WTC11 (cell line): Measurements from ENCODE around the gene TNS3.

ENCODE experiments used
- ATF1 ChIP-seq: sonication (generic); formaldehyde crosslinking; IDR thresholded peaks from 2 replicates; pipeline ENCODE4 v1.8.1; 2023; ENCODE audit warnings: mild to moderate bottlenecking, moderate library complexity, missing genetic modification reagents
- CREM ChIP-seq: sonication (generic); formaldehyde crosslinking; IDR thresholded peaks from 2 replicates; pipeline ENCODE4 v1.8.1; 2022; ENCODE audit warnings: mild to moderate bottlenecking, missing genetic modification reagents, moderate library complexity
- JUN ChIP-seq: sonication (generic); formaldehyde crosslinking; IDR thresholded peaks from 2 replicates; pipeline ENCODE4 v1.8.0; 2023; ENCODE audit warnings: mild to moderate bottlenecking, missing genetic modification reagents
- NFYB ChIP-seq: sonication (generic); formaldehyde crosslinking; conservative IDR thresholded peaks from 2 replicates; pipeline ENCODE4 v1.8.0; 2022; ENCODE audit warnings: low read depth, missing genetic modification reagents
- NR1H2 ChIP-seq: sonication (generic); formaldehyde crosslinking; IDR thresholded peaks from 2 replicates; pipeline ENCODE4 v1.9.0; 2021; ENCODE audit warnings: mild to moderate bottlenecking, moderate library complexity, missing genetic modification reagents
- TF ChIP-seq, protein P1 (sequence below): fragments of 200-600 bp; IDR thresholded peaks from 2 replicates; pipeline ENCODE4 v1.8.0; 2022; ENCODE audit warnings: antibody characterized with exemption
- TF ChIP-seq, protein P2 (sequence below): sonication (generic); formaldehyde crosslinking; IDR thresholded peaks from 2 replicates; pipeline ENCODE4 v1.8.0; 2023; ENCODE audit warnings: missing genetic modification reagents, mild to moderate bottlenecking, borderline replicate concordance
- TF ChIP-seq, protein P3 (sequence below): sonication (generic); formaldehyde crosslinking; IDR thresholded peaks from 2 replicates; pipeline ENCODE4 v1.8.0; 2023; ENCODE audit warnings: missing genetic modification reagents
- TF ChIP-seq, protein P4 (sequence below): sonication (generic); formaldehyde crosslinking; IDR thresholded peaks from 2 replicates; pipeline ENCODE4 v1.8.0; 2022; ENCODE audit warnings: mild to moderate bottlenecking, missing genetic modification reagents
- TF ChIP-seq, protein P5 (sequence below): sonication (generic); formaldehyde crosslinking; IDR thresholded peaks from 2 replicates; pipeline ENCODE4 v1.8.1; 2023; ENCODE audit warnings: mild to moderate bottlenecking, missing genetic modification reagents
- TF ChIP-seq, protein P6 (sequence below): sonication (generic); formaldehyde crosslinking; conservative IDR thresholded peaks from 2 replicates; pipeline ENCODE4 v1.8.1; 2023; ENCODE audit warnings: mild to moderate bottlenecking, low read depth, missing genetic modification reagents, moderate library complexity
- TF ChIP-seq, protein P7 (sequence below): sonication (generic); formaldehyde crosslinking; IDR thresholded peaks from 2 replicates; pipeline ENCODE4 v1.8.0; 2023; ENCODE audit warnings: mild to moderate bottlenecking, missing genetic modification reagents
- TF ChIP-seq, protein P8 (sequence below): sonication (generic); formaldehyde crosslinking; IDR thresholded peaks from 2 replicates; pipeline ENCODE4 v1.8.0; 2022; ENCODE audit warnings: missing genetic modification reagents

DNA sequence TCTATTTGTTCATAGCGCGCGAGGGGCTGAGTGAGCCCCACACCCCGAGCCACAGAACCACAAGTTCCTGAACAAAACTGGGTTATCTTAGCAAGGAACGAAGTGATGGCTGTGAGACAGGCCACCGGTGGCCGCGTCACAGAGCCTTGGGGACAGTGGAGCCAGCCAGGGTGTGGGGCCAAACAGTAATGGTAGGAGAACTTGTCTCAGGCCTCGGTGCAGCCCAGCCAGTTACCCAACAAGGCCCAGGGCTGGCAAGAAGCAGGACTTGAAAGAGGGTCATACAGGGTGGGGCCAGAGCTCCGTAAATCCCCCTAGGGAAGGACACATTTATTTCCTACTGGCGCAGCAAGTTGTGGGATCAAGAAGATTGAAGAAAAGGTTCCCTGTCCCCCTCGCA is 39.4 kb upstream of the TNS3 start:
- TF ChIP-seq, protein P1, sequence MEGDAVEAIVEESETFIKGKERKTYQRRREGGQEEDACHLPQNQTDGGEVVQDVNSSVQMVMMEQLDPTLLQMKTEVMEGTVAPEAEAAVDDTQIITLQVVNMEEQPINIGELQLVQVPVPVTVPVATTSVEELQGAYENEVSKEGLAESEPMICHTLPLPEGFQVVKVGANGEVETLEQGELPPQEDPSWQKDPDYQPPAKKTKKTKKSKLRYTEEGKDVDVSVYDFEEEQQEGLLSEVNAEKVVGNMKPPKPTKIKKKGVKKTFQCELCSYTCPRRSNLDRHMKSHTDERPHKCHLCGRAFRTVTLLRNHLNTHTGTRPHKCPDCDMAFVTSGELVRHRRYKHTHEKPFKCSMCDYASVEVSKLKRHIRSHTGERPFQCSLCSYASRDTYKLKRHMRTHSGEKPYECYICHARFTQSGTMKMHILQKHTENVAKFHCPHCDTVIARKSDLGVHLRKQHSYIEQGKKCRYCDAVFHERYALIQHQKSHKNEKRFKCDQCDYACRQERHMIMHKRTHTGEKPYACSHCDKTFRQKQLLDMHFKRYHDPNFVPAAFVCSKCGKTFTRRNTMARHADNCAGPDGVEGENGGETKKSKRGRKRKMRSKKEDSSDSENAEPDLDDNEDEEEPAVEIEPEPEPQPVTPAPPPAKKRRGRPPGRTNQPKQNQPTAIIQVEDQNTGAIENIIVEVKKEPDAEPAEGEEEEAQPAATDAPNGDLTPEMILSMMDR = no peak
- TF ChIP-seq, protein P2, sequence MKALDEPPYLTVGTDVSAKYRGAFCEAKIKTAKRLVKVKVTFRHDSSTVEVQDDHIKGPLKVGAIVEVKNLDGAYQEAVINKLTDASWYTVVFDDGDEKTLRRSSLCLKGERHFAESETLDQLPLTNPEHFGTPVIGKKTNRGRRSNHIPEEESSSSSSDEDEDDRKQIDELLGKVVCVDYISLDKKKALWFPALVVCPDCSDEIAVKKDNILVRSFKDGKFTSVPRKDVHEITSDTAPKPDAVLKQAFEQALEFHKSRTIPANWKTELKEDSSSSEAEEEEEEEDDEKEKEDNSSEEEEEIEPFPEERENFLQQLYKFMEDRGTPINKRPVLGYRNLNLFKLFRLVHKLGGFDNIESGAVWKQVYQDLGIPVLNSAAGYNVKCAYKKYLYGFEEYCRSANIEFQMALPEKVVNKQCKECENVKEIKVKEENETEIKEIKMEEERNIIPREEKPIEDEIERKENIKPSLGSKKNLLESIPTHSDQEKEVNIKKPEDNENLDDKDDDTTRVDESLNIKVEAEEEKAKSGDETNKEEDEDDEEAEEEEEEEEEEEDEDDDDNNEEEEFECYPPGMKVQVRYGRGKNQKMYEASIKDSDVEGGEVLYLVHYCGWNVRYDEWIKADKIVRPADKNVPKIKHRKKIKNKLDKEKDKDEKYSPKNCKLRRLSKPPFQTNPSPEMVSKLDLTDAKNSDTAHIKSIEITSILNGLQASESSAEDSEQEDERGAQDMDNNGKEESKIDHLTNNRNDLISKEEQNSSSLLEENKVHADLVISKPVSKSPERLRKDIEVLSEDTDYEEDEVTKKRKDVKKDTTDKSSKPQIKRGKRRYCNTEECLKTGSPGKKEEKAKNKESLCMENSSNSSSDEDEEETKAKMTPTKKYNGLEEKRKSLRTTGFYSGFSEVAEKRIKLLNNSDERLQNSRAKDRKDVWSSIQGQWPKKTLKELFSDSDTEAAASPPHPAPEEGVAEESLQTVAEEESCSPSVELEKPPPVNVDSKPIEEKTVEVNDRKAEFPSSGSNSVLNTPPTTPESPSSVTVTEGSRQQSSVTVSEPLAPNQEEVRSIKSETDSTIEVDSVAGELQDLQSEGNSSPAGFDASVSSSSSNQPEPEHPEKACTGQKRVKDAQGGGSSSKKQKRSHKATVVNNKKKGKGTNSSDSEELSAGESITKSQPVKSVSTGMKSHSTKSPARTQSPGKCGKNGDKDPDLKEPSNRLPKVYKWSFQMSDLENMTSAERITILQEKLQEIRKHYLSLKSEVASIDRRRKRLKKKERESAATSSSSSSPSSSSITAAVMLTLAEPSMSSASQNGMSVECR (CRISPR knock-in tag) = no peak
- TF ChIP-seq, protein P3, sequence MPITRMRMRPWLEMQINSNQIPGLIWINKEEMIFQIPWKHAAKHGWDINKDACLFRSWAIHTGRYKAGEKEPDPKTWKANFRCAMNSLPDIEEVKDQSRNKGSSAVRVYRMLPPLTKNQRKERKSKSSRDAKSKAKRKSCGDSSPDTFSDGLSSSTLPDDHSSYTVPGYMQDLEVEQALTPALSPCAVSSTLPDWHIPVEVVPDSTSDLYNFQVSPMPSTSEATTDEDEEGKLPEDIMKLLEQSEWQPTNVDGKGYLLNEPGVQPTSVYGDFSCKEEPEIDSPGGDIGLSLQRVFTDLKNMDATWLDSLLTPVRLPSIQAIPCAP (CRISPR knock-in tag) = no peak
- TF ChIP-seq, protein P4, sequence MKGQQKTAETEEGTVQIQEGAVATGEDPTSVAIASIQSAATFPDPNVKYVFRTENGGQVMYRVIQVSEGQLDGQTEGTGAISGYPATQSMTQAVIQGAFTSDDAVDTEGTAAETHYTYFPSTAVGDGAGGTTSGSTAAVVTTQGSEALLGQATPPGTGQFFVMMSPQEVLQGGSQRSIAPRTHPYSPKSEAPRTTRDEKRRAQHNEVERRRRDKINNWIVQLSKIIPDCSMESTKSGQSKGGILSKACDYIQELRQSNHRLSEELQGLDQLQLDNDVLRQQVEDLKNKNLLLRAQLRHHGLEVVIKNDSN (CRISPR knock-in tag) = no peak
- TF ChIP-seq, protein P5, sequence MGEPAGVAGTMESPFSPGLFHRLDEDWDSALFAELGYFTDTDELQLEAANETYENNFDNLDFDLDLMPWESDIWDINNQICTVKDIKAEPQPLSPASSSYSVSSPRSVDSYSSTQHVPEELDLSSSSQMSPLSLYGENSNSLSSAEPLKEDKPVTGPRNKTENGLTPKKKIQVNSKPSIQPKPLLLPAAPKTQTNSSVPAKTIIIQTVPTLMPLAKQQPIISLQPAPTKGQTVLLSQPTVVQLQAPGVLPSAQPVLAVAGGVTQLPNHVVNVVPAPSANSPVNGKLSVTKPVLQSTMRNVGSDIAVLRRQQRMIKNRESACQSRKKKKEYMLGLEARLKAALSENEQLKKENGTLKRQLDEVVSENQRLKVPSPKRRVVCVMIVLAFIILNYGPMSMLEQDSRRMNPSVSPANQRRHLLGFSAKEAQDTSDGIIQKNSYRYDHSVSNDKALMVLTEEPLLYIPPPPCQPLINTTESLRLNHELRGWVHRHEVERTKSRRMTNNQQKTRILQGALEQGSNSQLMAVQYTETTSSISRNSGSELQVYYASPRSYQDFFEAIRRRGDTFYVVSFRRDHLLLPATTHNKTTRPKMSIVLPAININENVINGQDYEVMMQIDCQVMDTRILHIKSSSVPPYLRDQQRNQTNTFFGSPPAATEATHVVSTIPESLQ (CRISPR knock-in tag) = no peak
- TF ChIP-seq, protein P6, sequence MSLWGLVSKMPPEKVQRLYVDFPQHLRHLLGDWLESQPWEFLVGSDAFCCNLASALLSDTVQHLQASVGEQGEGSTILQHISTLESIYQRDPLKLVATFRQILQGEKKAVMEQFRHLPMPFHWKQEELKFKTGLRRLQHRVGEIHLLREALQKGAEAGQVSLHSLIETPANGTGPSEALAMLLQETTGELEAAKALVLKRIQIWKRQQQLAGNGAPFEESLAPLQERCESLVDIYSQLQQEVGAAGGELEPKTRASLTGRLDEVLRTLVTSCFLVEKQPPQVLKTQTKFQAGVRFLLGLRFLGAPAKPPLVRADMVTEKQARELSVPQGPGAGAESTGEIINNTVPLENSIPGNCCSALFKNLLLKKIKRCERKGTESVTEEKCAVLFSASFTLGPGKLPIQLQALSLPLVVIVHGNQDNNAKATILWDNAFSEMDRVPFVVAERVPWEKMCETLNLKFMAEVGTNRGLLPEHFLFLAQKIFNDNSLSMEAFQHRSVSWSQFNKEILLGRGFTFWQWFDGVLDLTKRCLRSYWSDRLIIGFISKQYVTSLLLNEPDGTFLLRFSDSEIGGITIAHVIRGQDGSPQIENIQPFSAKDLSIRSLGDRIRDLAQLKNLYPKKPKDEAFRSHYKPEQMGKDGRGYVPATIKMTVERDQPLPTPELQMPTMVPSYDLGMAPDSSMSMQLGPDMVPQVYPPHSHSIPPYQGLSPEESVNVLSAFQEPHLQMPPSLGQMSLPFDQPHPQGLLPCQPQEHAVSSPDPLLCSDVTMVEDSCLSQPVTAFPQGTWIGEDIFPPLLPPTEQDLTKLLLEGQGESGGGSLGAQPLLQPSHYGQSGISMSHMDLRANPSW (CRISPR knock-in tag) = no peak
- TF ChIP-seq, protein P7, sequence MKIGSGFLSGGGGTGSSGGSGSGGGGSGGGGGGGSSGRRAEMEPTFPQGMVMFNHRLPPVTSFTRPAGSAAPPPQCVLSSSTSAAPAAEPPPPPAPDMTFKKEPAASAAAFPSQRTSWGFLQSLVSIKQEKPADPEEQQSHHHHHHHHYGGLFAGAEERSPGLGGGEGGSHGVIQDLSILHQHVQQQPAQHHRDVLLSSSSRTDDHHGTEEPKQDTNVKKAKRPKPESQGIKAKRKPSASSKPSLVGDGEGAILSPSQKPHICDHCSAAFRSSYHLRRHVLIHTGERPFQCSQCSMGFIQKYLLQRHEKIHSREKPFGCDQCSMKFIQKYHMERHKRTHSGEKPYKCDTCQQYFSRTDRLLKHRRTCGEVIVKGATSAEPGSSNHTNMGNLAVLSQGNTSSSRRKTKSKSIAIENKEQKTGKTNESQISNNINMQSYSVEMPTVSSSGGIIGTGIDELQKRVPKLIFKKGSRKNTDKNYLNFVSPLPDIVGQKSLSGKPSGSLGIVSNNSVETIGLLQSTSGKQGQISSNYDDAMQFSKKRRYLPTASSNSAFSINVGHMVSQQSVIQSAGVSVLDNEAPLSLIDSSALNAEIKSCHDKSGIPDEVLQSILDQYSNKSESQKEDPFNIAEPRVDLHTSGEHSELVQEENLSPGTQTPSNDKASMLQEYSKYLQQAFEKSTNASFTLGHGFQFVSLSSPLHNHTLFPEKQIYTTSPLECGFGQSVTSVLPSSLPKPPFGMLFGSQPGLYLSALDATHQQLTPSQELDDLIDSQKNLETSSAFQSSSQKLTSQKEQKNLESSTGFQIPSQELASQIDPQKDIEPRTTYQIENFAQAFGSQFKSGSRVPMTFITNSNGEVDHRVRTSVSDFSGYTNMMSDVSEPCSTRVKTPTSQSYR (CRISPR knock-in tag) = no peak
- TF ChIP-seq, protein P8, sequence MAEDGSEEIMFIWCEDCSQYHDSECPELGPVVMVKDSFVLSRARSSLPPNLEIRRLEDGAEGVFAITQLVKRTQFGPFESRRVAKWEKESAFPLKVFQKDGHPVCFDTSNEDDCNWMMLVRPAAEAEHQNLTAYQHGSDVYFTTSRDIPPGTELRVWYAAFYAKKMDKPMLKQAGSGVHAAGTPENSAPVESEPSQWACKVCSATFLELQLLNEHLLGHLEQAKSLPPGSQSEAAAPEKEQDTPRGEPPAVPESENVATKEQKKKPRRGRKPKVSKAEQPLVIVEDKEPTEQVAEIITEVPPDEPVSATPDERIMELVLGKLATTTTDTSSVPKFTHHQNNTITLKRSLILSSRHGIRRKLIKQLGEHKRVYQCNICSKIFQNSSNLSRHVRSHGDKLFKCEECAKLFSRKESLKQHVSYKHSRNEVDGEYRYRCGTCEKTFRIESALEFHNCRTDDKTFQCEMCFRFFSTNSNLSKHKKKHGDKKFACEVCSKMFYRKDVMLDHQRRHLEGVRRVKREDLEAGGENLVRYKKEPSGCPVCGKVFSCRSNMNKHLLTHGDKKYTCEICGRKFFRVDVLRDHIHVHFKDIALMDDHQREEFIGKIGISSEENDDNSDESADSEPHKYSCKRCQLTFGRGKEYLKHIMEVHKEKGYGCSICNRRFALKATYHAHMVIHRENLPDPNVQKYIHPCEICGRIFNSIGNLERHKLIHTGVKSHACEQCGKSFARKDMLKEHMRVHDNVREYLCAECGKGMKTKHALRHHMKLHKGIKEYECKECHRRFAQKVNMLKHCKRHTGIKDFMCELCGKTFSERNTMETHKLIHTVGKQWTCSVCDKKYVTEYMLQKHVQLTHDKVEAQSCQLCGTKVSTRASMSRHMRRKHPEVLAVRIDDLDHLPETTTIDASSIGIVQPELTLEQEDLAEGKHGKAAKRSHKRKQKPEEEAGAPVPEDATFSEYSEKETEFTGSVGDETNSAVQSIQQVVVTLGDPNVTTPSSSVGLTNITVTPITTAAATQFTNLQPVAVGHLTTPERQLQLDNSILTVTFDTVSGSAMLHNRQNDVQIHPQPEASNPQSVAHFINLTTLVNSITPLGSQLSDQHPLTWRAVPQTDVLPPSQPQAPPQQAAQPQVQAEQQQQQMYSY (CRISPR knock-in tag) = no peak
- TF ChIP-seq ATF1 = no peak
- no peak for TF ChIP-seq CREM (CRISPR knock-in tag)
- no peak for TF ChIP-seq NFYB (CRISPR knock-in tag)
- no peak for TF ChIP-seq JUN
- TF ChIP-seq NR1H2 (CRISPR knock-in tag) = no peak
